Osteoblast (primary cell): ENCODE results near the gene EGR1. TPM values are rescaled to one million over a fixed set of nuclear protein-coding genes. Genes with fewer than 3 reads are reported as not detected.

Experiments
- DNase-seq: peaks from one replicate; pipeline ENCODE4 v3.0.0; 2011; ENCODE audit warnings: low spot score, mixed read lengths; ENCODE audit not compliant: insufficient read length; ENCODE audit errors: missing footprints
- H2AFZ ChIP-seq: 2 replicates; pipeline ENCODE4 v1.6.0; 2011; ENCODE audit warnings: mild to moderate bottlenecking, low read length
- H3K27ac ChIP-seq: 2 replicates; pipeline ENCODE4 v1.5.1; 2011; ENCODE audit warnings: mild to moderate bottlenecking, low read depth, low read length, moderate library complexity
- H3K27me3 ChIP-seq: 2 replicates; pipeline ENCODE4 v1.6.0; 2012; ENCODE audit warnings: mild to moderate bottlenecking, control low read depth, inconsistent platforms, low read length, moderate library complexity; ENCODE audit not compliant: insufficient read depth
- H3K36me3 ChIP-seq: 2 replicates; pipeline ENCODE4 v1.5.1; 2011; ENCODE audit warnings: mild to moderate bottlenecking, low read length, control low read depth, moderate library complexity; ENCODE audit not compliant: insufficient read depth
- H3K4me1 ChIP-seq: 2 replicates; pipeline ENCODE4 v1.5.1; 2011; ENCODE audit warnings: mild to moderate bottlenecking, low read length, control low read depth, moderate library complexity; ENCODE audit not compliant: insufficient read depth
- H3K4me2 ChIP-seq: 2 replicates; pipeline ENCODE4 v1.6.0; 2011; ENCODE audit warnings: mild to moderate bottlenecking, low read length; ENCODE audit not compliant: insufficient read depth
- H3K4me3 ChIP-seq: fragments of 200-600 bp; sonication (generic); 3 replicates; pipeline ENCODE4 v1.5.1; 2012; ENCODE audit warnings: mild to moderate bottlenecking, low read length, inconsistent platforms; ENCODE audit not compliant: insufficient read depth
- H3K79me2 ChIP-seq: 2 replicates; pipeline ENCODE4 v1.6.0; 2012; ENCODE audit warnings: mild to moderate bottlenecking, low read length, control low read depth, inconsistent platforms; ENCODE audit not compliant: insufficient read depth
- H3K9me3 ChIP-seq: 2 replicates; pipeline ENCODE4 v1.5.1; 2011; ENCODE audit warnings: low read depth, low read length, control low read depth
- H4K20me1 ChIP-seq: 2 replicates; pipeline ENCODE4 v1.6.0; 2012; ENCODE audit warnings: mild to moderate bottlenecking, low read length, control low read depth; ENCODE audit not compliant: insufficient read depth
- total RNA-seq: library from RNA; depleted of rRNA; stranded (reverse); fragments of >200 nt; gene quantifications from 2 replicates; pipeline ENCODE4 v1.2.3, GENCODE V29; 2012
- TF ChIP-seq, protein P1 (sequence below): IDR thresholded peaks from 2 replicates; pipeline ENCODE4 v1.5.1; 2011; ENCODE audit warnings: mild to moderate bottlenecking, low read depth, low read length, moderate library complexity; ENCODE audit errors: extremely low read depth

Gene EGR1
- total RNA-seq, 1 donor: 2.2 TPM

- Histone ChIP-seq H3K36me3 (peaks cover 14% of the 10 kb centered on the region), H3K4me1 (peaks cover 10% of the 10 kb centered on the region), H2AFZ (no peak overlapping the region), H3K4me2 (no peak overlapping the region), H3K27ac (no peak overlapping the region), H3K9me3 (no peaks in the 10 kb centered on the region), H3K79me2 (no peaks in the 10 kb centered on the region), H3K27me3 (no peaks in the 10 kb centered on the region), H4K20me1 (no peaks in the 10 kb centered on the region), H3K4me3 (no peak overlapping the region)
- no peak for DNase-seq
- TF ChIP-seq, protein P1, sequence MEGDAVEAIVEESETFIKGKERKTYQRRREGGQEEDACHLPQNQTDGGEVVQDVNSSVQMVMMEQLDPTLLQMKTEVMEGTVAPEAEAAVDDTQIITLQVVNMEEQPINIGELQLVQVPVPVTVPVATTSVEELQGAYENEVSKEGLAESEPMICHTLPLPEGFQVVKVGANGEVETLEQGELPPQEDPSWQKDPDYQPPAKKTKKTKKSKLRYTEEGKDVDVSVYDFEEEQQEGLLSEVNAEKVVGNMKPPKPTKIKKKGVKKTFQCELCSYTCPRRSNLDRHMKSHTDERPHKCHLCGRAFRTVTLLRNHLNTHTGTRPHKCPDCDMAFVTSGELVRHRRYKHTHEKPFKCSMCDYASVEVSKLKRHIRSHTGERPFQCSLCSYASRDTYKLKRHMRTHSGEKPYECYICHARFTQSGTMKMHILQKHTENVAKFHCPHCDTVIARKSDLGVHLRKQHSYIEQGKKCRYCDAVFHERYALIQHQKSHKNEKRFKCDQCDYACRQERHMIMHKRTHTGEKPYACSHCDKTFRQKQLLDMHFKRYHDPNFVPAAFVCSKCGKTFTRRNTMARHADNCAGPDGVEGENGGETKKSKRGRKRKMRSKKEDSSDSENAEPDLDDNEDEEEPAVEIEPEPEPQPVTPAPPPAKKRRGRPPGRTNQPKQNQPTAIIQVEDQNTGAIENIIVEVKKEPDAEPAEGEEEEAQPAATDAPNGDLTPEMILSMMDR: no peak
These were observed 24.9 kb upstream of the EGR1 start for GRCh38 chr5:138440159-138441073.

DNA sequence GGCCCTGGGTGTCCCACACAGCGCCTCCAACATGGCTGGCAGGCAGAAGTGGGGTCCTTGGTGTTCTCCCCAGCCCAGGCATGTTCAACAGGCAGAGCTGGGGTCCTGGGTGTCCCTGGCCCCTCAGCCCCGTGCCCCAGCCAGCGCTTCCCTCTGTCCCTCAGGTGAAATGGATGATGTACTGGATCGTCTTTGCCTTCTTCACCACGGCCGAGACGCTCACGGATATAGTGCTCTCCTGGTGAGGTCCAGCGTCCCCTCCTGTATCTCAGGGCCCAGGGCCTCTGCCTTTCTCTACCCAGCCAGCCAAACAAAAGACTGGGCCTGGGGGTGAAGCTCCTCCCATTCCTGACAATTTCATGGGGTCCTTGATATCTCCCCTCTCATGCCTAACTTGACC, 24.1 kb upstream of the EGR1 start:
- no peak overlapping the region for H3K4me2 ChIP-seq
- no peak for DNase-seq
- no peak overlapping the region for H2AFZ ChIP-seq
- peaks cover 10% of the 10 kb centered on the region for H3K4me1 ChIP-seq
- TF ChIP-seq, protein P1: no peak
- peaks cover 6% of the 10 kb centered on the region for H3K36me3 ChIP-seq
- H3K27me3 ChIP-seq: no peaks in the 10 kb centered on the region
- H3K9me3 ChIP-seq: no peaks in the 10 kb centered on the region
- H3K4me3 ChIP-seq: no peak overlapping the region
- no peaks in the 10 kb centered on the region for H4K20me1 ChIP-seq
- no peak overlapping the region for H3K27ac ChIP-seq
- H3K79me2 ChIP-seq: no peaks in the 10 kb centered on the region

DNA sequence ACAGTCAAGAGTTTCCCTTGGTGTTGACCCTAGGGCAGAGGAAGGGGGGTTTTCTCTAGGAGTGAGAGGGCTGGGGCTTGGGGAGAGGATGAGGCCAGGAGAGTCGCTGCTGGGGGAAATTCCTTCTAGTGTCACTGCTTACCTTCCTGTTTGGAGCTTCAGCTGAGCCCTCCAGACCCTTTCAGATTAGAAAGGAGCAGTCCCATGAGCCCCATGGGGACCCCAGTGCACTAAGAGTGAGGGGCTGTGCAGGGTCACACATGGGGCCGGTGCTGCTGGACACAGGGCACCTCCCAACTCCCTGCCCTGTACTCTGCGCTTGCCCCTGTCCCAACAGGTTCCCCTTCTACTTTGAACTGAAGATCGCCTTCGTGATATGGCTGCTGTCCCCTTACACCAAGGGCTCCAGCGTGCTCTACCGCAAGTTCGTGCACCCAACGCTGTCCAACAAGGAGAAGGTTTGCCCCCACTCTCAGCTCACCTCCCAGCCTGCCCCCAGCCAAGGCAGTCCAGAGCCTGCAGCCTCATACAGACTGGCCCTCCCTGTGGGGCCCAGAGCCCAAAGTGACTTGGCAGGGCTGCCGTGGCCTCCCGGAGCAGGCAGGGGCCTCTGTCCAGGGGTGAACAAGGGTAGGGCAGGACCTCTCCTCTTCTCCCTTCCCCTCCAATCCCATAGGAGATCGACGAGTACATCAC, 21.1 kb upstream of the EGR1 start:
- Histone ChIP-seq H4K20me1 (no peaks in the 10 kb centered on the region), H3K79me2 (no peaks in the 10 kb centered on the region), H2AFZ (no peak overlapping the region), H3K27ac (no peak overlapping the region), H3K27me3 (peaks cover 4% of the 10 kb centered on the region), H3K4me1 (peaks cover 5% of the 10 kb centered on the region), H3K4me3 (no peak overlapping the region), H3K36me3 (no peaks in the 10 kb centered on the region), H3K4me2 (no peak overlapping the region), H3K9me3 (no peaks in the 10 kb centered on the region)
- TF ChIP-seq, protein P1: no peak
- DNase-seq: no peak
